ENCODE data around the gene FLT1. TPM values are rescaled to one million over a fixed set of nuclear protein-coding genes. Genes with fewer than 3 reads are reported as not detected.

FLT1 gene
- polyA plus RNA-seq, 2 donors, result 1.2 to 2.1 TPM

DNA sequence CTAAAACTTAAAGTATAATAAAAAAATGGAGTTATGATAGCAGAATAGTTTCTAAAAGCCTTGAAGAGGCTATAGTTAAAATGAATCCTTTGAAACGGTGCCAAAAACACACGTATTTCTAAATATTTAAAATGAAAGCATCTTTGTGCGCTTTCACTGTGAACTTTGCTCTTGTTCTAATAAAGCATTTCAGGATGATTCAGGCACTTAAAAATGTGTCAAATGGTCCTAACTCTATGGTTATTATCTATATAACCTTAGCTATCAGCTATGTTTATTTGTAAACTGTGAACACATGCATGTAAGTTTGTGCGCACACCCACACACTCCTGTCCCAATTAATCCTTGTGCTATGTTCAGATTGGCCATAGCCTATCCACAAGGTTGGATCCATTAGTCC is 124.5 kb downstream of the FLT1 start:
- Histone ChIP-seq H3K27me3 (ENCODE audit: control insufficient read depth in 1 of 2, insufficient read depth in 2 of 2, low read length in 2 of 2) (no peaks in the 10 kb centered on the region), H3K4me3 (ENCODE audit: low read depth in 1 of 2, low read length in 2 of 2) (no peak overlapping the region), H3K4me1 (ENCODE audit: control insufficient read depth in 2 of 2, insufficient read depth in 2 of 2, low read length in 1 of 2) (no peaks in the 10 kb centered on the region), H3K9me3 (ENCODE audit: control insufficient read depth in 2 of 2, insufficient read depth in 1 of 2, low read depth in 1 of 2, low read length in 1 of 2) (no peaks in the 10 kb centered on the region), H3K36me3 (ENCODE audit: control insufficient read depth in 2 of 2, insufficient read depth in 2 of 2, low read length in 1 of 2) (no peaks in the 10 kb centered on the region), H3K27ac (ENCODE audit: low read depth in 2 of 2, low read length in 1 of 2) (no peak overlapping the region)
- 65 to 67% methylated on average over 4 of the region's 4 CpGs for WGBS, 2 donors

DNA sequence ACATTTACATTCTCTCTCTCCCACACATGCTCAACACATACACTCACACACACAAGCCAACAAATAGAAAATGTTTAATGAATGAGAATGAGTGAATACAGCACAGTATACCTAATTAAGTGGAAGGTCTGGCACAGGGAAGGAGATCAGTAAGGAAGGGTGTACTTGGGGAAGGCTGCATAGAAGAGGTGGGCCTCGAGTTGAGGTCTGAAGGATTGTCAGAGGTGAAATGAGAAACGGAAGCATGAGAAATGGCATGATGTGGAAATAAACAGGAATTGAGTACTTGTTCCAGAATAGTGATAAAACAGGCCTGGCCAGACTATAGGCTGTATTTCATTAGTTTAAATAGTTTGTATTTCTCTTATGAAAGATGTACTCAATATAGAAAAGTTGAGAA is 136.2 kb downstream of the FLT1 start:
- WGBS, 2 donors, result 71 to 72% methylated on average over 2 of the region's 2 CpGs
- Histone ChIP-seq H3K4me3 (ENCODE audit: low read depth in 1 of 2, low read length in 2 of 2) (no peak overlapping the region), H3K27me3 (ENCODE audit: control insufficient read depth in 1 of 2, insufficient read depth in 2 of 2, low read length in 2 of 2) (no peaks in the 10 kb centered on the region), H3K27ac (ENCODE audit: low read depth in 2 of 2, low read length in 1 of 2) (no peak overlapping the region), H3K36me3 (ENCODE audit: control insufficient read depth in 2 of 2, insufficient read depth in 2 of 2, low read length in 1 of 2) (no peaks in the 10 kb centered on the region), H3K9me3 (ENCODE audit: control insufficient read depth in 2 of 2, insufficient read depth in 1 of 2, low read depth in 1 of 2, low read length in 1 of 2) (no peaks in the 10 kb centered on the region), H3K4me1 (ENCODE audit: control insufficient read depth in 2 of 2, insufficient read depth in 2 of 2, low read length in 1 of 2) (peaks cover 0 to 2% of the 10 kb centered on the region in 2 donors)

GRCh38 chr13:28357911-28358433 is 137.0 kb downstream of the FLT1 start:
- Histone ChIP-seq H3K9me3 (ENCODE audit: control insufficient read depth in 2 of 2, insufficient read depth in 1 of 2, low read depth in 1 of 2, low read length in 1 of 2) (no peaks in the 10 kb centered on the region), H3K4me3 (ENCODE audit: low read depth in 1 of 2, low read length in 2 of 2) (no peak overlapping the region), H3K36me3 (ENCODE audit: control insufficient read depth in 2 of 2, insufficient read depth in 2 of 2, low read length in 1 of 2) (no peaks in the 10 kb centered on the region), H3K27me3 (ENCODE audit: control insufficient read depth in 1 of 2, insufficient read depth in 2 of 2, low read length in 2 of 2) (no peaks in the 10 kb centered on the region), H3K4me1 (ENCODE audit: control insufficient read depth in 2 of 2, insufficient read depth in 2 of 2, low read length in 1 of 2) (peaks cover 0 to 2% of the 10 kb centered on the region in 2 donors), H3K27ac (ENCODE audit: low read depth in 2 of 2, low read length in 1 of 2) (no peak overlapping the region)
- WGBS, 2 donors, result 66 to 77% methylated on average over 4 of the region's 4 CpGs

GRCh38 chr13:28357247-28357825 is 137.6 kb downstream of the FLT1 start:
- H3K36me3 ChIP-seq (ENCODE audit: control insufficient read depth in 2 of 2, insufficient read depth in 2 of 2, low read length in 1 of 2), result no peaks in the 10 kb centered on the region
- no peak overlapping the region for H3K27ac ChIP-seq (ENCODE audit: low read depth in 2 of 2, low read length in 1 of 2)
- H3K4me3 ChIP-seq (ENCODE audit: low read depth in 1 of 2, low read length in 2 of 2), result no peak overlapping the region
- H3K27me3 ChIP-seq (ENCODE audit: control insufficient read depth in 1 of 2, insufficient read depth in 2 of 2, low read length in 2 of 2), result no peaks in the 10 kb centered on the region
- H3K9me3 ChIP-seq (ENCODE audit: control insufficient read depth in 2 of 2, insufficient read depth in 1 of 2, low read depth in 1 of 2, low read length in 1 of 2), result no peaks in the 10 kb centered on the region
- H3K4me1 ChIP-seq (ENCODE audit: control insufficient read depth in 2 of 2, insufficient read depth in 2 of 2, low read length in 1 of 2), result peaks cover 0 to 2% of the 10 kb centered on the region in 2 donors
- 68 to 73% methylated on average over 8 of the region's 8 CpGs for WGBS, 2 donors

GRCh38 chr13:28356561-28357021 is 138.3 kb downstream of the FLT1 start:
- H3K4me1 ChIP-seq (ENCODE audit: control insufficient read depth in 2 of 2, insufficient read depth in 2 of 2, low read length in 1 of 2), result peaks cover 0 to 2% of the 10 kb centered on the region in 2 donors
- H3K4me3 ChIP-seq (ENCODE audit: low read depth in 1 of 2, low read length in 2 of 2), result no peak overlapping the region
- H3K27ac ChIP-seq (ENCODE audit: low read depth in 2 of 2, low read length in 1 of 2), result no peak overlapping the region
- H3K27me3 ChIP-seq (ENCODE audit: control insufficient read depth in 1 of 2, insufficient read depth in 2 of 2, low read length in 2 of 2), result no peaks in the 10 kb centered on the region
- WGBS, 2 donors, result 70 to 74% methylated on average over 5 of the region's 5 CpGs
- H3K9me3 ChIP-seq (ENCODE audit: control insufficient read depth in 2 of 2, insufficient read depth in 1 of 2, low read depth in 1 of 2, low read length in 1 of 2), result no peaks in the 10 kb centered on the region
- no peaks in the 10 kb centered on the region for H3K36me3 ChIP-seq (ENCODE audit: control insufficient read depth in 2 of 2, insufficient read depth in 2 of 2, low read length in 1 of 2)

DNA sequence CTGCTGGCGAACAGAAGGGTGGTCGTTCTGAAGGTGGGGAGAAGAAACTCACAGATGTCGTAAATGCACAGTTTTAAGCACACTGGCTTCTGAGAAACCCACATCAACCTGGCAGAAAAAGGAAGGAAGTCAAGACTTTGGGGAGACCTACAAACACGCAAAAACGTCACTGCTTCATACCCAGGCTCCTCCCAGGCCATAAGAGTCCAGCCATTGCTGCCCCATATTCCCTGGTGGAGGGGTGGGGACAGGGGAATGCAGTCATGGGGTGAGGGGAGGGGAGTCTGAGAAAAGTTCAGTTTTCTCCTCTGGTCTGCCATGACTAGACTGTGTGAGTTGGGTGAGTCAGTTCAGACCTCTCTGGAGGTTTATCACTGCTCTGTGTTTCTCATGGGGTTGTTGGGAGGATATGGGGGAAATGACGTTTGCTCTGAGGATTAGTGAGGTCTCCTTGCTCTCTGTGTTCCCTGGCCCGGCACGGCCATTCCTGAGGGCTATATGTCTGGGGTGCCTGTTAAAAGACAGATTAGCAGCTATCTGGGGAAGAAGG is 139.0 kb downstream of the FLT1 start:
- Histone ChIP-seq H3K4me3 (ENCODE audit: low read depth in 1 of 2, low read length in 2 of 2) (no peak overlapping the region), H3K36me3 (ENCODE audit: control insufficient read depth in 2 of 2, insufficient read depth in 2 of 2, low read length in 1 of 2) (no peaks in the 10 kb centered on the region), H3K27ac (ENCODE audit: low read depth in 2 of 2, low read length in 1 of 2) (no peak overlapping the region), H3K9me3 (ENCODE audit: control insufficient read depth in 2 of 2, insufficient read depth in 1 of 2, low read depth in 1 of 2, low read length in 1 of 2) (no peaks in the 10 kb centered on the region), H3K4me1 (ENCODE audit: control insufficient read depth in 2 of 2, insufficient read depth in 2 of 2, low read length in 1 of 2) (peaks cover 0 to 2% of the 10 kb centered on the region in 2 donors), H3K27me3 (ENCODE audit: control insufficient read depth in 1 of 2, insufficient read depth in 2 of 2, low read length in 2 of 2) (no peaks in the 10 kb centered on the region)
- WGBS, 2 donors, result 62 to 63% methylated on average over 8 of the region's 8 CpGs

GRCh38 chr13:28355046-28355821 is 139.7 kb downstream of the FLT1 start:
- Histone ChIP-seq H3K36me3 (ENCODE audit: control insufficient read depth in 2 of 2, insufficient read depth in 2 of 2, low read length in 1 of 2) (no peaks in the 10 kb centered on the region), H3K27ac (ENCODE audit: low read depth in 2 of 2, low read length in 1 of 2) (no peak overlapping the region), H3K9me3 (ENCODE audit: control insufficient read depth in 2 of 2, insufficient read depth in 1 of 2, low read depth in 1 of 2, low read length in 1 of 2) (no peaks in the 10 kb centered on the region), H3K27me3 (ENCODE audit: control insufficient read depth in 1 of 2, insufficient read depth in 2 of 2, low read length in 2 of 2) (no peaks in the 10 kb centered on the region), H3K4me3 (ENCODE audit: low read depth in 1 of 2, low read length in 2 of 2) (no peak overlapping the region), H3K4me1 (ENCODE audit: control insufficient read depth in 2 of 2, insufficient read depth in 2 of 2, low read length in 1 of 2) (peaks cover 0 to 2% of the 10 kb centered on the region in 2 donors)
- 88 to 89% methylated on average over 14 of the region's 14 CpGs for WGBS, 2 donors

DNA sequence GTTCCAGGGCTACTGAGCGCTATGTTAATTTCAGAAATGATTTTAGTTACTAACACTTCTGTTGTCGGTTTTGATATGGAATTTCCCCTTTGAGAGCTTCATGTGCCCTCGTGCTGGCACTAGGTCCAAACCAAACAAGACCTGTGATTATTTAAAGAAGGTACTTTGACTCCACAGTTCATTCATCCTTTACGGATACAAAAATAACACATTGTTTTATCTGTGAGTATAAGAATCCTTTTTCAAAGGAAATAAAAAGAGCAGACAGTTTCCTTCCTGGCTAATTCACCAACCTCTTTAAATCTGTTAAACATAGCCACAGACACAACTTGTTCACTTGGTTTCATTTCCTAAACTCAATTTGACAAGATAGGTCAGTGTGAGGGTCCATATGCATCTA is 141.2 kb downstream of the FLT1 start:
- H3K36me3 ChIP-seq (ENCODE audit: control insufficient read depth in 2 of 2, insufficient read depth in 2 of 2, low read length in 1 of 2), result no peaks in the 10 kb centered on the region
- peaks cover 0 to 2% of the 10 kb centered on the region in 2 donors for H3K4me1 ChIP-seq (ENCODE audit: control insufficient read depth in 2 of 2, insufficient read depth in 2 of 2, low read length in 1 of 2)
- H3K9me3 ChIP-seq (ENCODE audit: control insufficient read depth in 2 of 2, insufficient read depth in 1 of 2, low read depth in 1 of 2, low read length in 1 of 2), result no peaks in the 10 kb centered on the region
- no peaks in the 10 kb centered on the region for H3K27me3 ChIP-seq (ENCODE audit: control insufficient read depth in 1 of 2, insufficient read depth in 2 of 2, low read length in 2 of 2)
- 52 to 54% methylated on average over 4 of the region's 4 CpGs for WGBS, 2 donors
- no peak overlapping the region for H3K27ac ChIP-seq (ENCODE audit: low read depth in 2 of 2, low read length in 1 of 2)
- H3K4me3 ChIP-seq (ENCODE audit: low read depth in 1 of 2, low read length in 2 of 2), result no peak overlapping the region

DNA sequence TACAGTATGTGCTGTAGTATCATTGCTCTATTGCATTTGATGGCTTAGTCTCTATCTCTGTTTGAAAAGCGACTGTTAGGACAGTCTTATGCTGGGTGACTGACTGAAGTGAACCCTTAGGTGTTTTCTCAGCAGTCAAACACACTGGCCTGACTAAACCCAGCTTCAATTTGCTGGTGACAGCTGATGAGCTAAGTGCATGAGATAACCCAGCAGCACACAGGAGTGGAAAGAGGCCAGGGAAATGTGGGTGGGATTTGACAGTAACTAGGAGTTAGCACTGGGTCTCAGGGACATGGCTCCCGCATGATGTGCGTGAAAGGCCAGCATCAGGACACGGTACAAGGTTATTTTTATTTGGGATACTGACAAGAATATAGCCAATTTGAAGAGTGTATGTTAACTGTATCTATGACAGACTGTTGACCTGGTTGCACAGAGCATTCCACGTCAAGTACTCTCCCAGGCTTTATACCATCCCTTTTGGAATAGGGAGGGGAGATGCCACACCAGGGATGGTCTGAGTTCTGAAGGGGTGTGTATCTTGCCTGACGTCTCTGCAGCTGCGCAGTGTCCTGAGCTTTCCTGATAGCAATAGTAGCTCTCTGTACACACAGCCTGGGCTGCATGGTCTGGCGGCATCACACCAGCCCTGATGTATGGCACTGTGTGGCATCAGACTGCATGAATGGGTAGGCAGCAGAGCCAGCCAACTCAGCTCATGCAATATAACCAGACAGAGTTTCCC is 144.8 kb downstream of the FLT1 start:
- Histone ChIP-seq H3K27ac (ENCODE audit: low read depth in 2 of 2, low read length in 1 of 2) (no peak overlapping the region), H3K4me3 (ENCODE audit: low read depth in 1 of 2, low read length in 2 of 2) (no peak overlapping the region), H3K9me3 (ENCODE audit: control insufficient read depth in 2 of 2, insufficient read depth in 1 of 2, low read depth in 1 of 2, low read length in 1 of 2) (no peaks in the 10 kb centered on the region), H3K36me3 (ENCODE audit: control insufficient read depth in 2 of 2, insufficient read depth in 2 of 2, low read length in 1 of 2) (no peaks in the 10 kb centered on the region), H3K27me3 (ENCODE audit: control insufficient read depth in 1 of 2, insufficient read depth in 2 of 2, low read length in 2 of 2) (no peaks in the 10 kb centered on the region), H3K4me1 (ENCODE audit: control insufficient read depth in 2 of 2, insufficient read depth in 2 of 2, low read length in 1 of 2) (no peaks in the 10 kb centered on the region)
- WGBS, 2 donors, result 78 to 79% methylated on average over 8 of the region's 8 CpGs
